ENCODE data around the gene RHOXF2B.
"Not testable (repeated sequence)": the region's sequence is repeated elsewhere in the genome, so short reads cannot be mapped to it uniquely, and the experiment has no call there.

Gene RHOXF2B

DNA sequence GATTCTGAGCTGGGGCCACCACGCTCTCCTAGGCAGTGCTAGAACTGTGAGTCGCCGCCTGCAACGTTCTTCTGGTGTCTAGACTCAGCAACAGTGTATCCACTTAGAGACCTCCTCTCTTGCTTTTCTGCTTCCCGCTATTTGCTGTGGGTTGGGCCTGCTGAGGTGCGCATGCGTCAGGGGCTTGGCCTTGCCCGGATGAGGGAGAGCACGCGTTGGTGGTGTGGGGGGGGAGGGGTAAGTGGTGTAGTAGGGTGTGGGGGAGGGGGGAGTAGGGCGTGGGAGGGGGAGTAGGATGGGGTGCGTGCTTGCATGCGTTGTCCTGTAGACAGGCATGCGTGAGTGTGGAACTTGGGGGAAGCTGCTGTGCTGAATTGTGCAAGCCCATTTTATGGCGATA is at the start of gene RHOXF2B:
RHOXF2B (minus strand) TSS at position 101 of the 400 bp plus-strand sequence. CDS start 138 bp downstream, outside the sequence.
- H3K79me2 ChIP-seq (ENCODE audit: insufficient read depth, low read length); H3K9ac ChIP-seq (ENCODE audit: low read length); H3K9me3 ChIP-seq (ENCODE audit: insufficient read depth, low read length); H3K4me2 ChIP-seq (ENCODE audit: low read depth, low read length, poor library complexity, severe bottlenecking); H3K27ac ChIP-seq (ENCODE audit: low read depth, low read length); H4K20me1 ChIP-seq (ENCODE audit: low read depth, low read length); H3K9me2 ChIP-seq (replicated peaks; ENCODE audit: insufficient read depth, low read length); H3F3A ChIP-seq (ENCODE audit: insufficient read depth); H3K4me3 ChIP-seq (ENCODE audit: insufficient read depth, low read length, poor library complexity, severe bottlenecking); H3K36me3 ChIP-seq (ENCODE audit: low read length); H2AFZ ChIP-seq (ENCODE audit: low read depth, low read length, severe bottlenecking); H3K27me3 ChIP-seq (ENCODE audit: low read length): not testable (repeated sequence)

GRCh38 chrX:120125444-120125843 is 48.0 kb upstream of the RHOXF2B start:
- Histone ChIP-seq H3K4me2 (ENCODE audit: low read depth, low read length, poor library complexity, severe bottlenecking) (no peak overlapping the region), H3K27ac (ENCODE audit: low read depth, low read length) (no peak overlapping the region), H2AFZ (ENCODE audit: low read depth, low read length, severe bottlenecking) (no peak overlapping the region), H3K9me2 (replicated peaks; ENCODE audit: insufficient read depth, low read length) (no peaks in the 10 kb centered on the region), H3K4me3 (ENCODE audit: insufficient read depth, low read length, poor library complexity, severe bottlenecking) (no peak overlapping the region), H4K20me1 (ENCODE audit: low read depth, low read length) (no peaks in the 10 kb centered on the region), H3K79me2 (ENCODE audit: insufficient read depth, low read length) (no peaks in the 10 kb centered on the region), H3K9me3 (ENCODE audit: insufficient read depth, low read length) (no peaks in the 10 kb centered on the region), H3F3A (ENCODE audit: insufficient read depth) (no peaks in the 10 kb centered on the region), H3K36me3 (ENCODE audit: low read length) (no peaks in the 10 kb centered on the region), H3K27me3 (ENCODE audit: low read length) (no peaks in the 10 kb centered on the region), H3K9ac (ENCODE audit: low read length) (no peak overlapping the region)
- TF ChIP-seq EZH2phosphoT487 (conservative IDR thresholded peaks at IDR 0.05; ENCODE audit: low read length), result no peak
- TF ChIP-seq, protein P1, sequence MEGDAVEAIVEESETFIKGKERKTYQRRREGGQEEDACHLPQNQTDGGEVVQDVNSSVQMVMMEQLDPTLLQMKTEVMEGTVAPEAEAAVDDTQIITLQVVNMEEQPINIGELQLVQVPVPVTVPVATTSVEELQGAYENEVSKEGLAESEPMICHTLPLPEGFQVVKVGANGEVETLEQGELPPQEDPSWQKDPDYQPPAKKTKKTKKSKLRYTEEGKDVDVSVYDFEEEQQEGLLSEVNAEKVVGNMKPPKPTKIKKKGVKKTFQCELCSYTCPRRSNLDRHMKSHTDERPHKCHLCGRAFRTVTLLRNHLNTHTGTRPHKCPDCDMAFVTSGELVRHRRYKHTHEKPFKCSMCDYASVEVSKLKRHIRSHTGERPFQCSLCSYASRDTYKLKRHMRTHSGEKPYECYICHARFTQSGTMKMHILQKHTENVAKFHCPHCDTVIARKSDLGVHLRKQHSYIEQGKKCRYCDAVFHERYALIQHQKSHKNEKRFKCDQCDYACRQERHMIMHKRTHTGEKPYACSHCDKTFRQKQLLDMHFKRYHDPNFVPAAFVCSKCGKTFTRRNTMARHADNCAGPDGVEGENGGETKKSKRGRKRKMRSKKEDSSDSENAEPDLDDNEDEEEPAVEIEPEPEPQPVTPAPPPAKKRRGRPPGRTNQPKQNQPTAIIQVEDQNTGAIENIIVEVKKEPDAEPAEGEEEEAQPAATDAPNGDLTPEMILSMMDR (IDR thresholded peaks at IDR 0.05; ENCODE audit: insufficient read depth, low read length, poor library complexity, severe bottlenecking), result no peak

- Histone ChIP-seq H3K27me3 (ENCODE audit: low read length) (no peaks in the 10 kb centered on the region), H3K4me3 (ENCODE audit: insufficient read depth, low read length, poor library complexity, severe bottlenecking) (no peak overlapping the region), H3F3A (ENCODE audit: insufficient read depth) (no peaks in the 10 kb centered on the region), H3K79me2 (ENCODE audit: insufficient read depth, low read length) (no peaks in the 10 kb centered on the region), H3K36me3 (ENCODE audit: low read length) (no peaks in the 10 kb centered on the region), H4K20me1 (ENCODE audit: low read depth, low read length) (no peaks in the 10 kb centered on the region), H3K9me3 (ENCODE audit: insufficient read depth, low read length) (no peaks in the 10 kb centered on the region), H3K9ac (ENCODE audit: low read length) (no peak overlapping the region), H3K9me2 (replicated peaks; ENCODE audit: insufficient read depth, low read length) (no peaks in the 10 kb centered on the region), H3K27ac (ENCODE audit: low read depth, low read length) (no peak overlapping the region), H2AFZ (ENCODE audit: low read depth, low read length, severe bottlenecking) (no peak overlapping the region), H3K4me2 (ENCODE audit: low read depth, low read length, poor library complexity, severe bottlenecking) (no peak overlapping the region)
- TF ChIP-seq, protein P1 (IDR thresholded peaks at IDR 0.05; ENCODE audit: insufficient read depth, low read length, poor library complexity, severe bottlenecking), result no peak
- no peak for TF ChIP-seq EZH2phosphoT487 (conservative IDR thresholded peaks at IDR 0.05; ENCODE audit: low read length)
These were observed 42.7 kb upstream of the RHOXF2B start for GRCh38 chrX:120120223-120120622.

DNA sequence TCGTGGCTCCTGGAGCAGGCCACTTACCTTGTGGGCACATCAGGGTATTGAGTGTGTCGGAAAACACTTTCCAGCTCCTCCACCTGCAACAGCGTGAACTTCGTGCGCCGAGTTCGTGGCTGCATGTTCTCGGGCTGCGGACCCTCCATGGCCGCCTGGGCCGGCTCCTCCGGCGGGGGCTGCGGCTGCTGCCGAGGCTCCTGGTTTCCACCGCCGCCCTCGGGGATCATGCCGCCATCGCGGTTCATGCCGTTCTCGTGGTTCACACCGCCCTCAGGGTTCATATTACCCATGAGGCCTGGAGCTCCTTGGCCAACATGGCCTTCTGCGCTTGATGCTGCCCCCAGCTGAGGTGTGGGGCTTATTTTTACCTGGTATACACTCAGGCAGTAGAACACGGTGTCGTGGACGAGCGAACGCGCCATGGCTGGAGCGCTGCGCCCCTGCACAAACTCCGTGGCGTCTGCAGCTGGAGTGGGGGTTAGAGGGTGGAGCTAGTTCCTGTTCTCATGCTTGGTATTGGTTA is 38.0 kb upstream of the RHOXF2B start, which contains the start of gene RHOXF1:
RHOXF1 (minus strand) TSS at position 476 of the 526 bp plus-strand sequence; CDS start at position 425, 51 bp downstream.
- Histone ChIP-seq H3K9me3 (ENCODE audit: insufficient read depth, low read length) (no peaks in the 10 kb centered on the region), H3K4me3 (ENCODE audit: insufficient read depth, low read length, poor library complexity, severe bottlenecking) (no peak within 1 kb of the TSS), H3F3A (ENCODE audit: insufficient read depth) (no peaks in the 10 kb centered on the region)

More for the DNA sequence above, 38.0 kb upstream of the RHOXF2B start, which contains the start of gene RHOXF1:
- Histone ChIP-seq H3K36me3 (ENCODE audit: low read length) (no peaks in the 10 kb centered on the region), H2AFZ (ENCODE audit: low read depth, low read length, severe bottlenecking) (no peak within 1 kb of the TSS), H3K9ac (ENCODE audit: low read length) (no peak within 1 kb of the TSS), H3K27me3 (ENCODE audit: low read length) (no peaks in the 10 kb centered on the region), H3K79me2 (ENCODE audit: insufficient read depth, low read length) (no peaks in the 10 kb centered on the region), H4K20me1 (ENCODE audit: low read depth, low read length) (no peaks in the 10 kb centered on the region), H3K9me2 (replicated peaks; ENCODE audit: insufficient read depth, low read length) (no peaks in the 10 kb centered on the region), H3K4me2 (ENCODE audit: low read depth, low read length, poor library complexity, severe bottlenecking) (no peak within 1 kb of the TSS), H3K27ac (ENCODE audit: low read depth, low read length) (no peak within 1 kb of the TSS)
- TF ChIP-seq EZH2phosphoT487 (conservative IDR thresholded peaks at IDR 0.05; ENCODE audit: low read length), result no peak
- TF ChIP-seq, protein P1 (IDR thresholded peaks at IDR 0.05; ENCODE audit: insufficient read depth, low read length, poor library complexity, severe bottlenecking), result no peak
